Measurements from ENCODE around the gene AGAP1.

DNA sequence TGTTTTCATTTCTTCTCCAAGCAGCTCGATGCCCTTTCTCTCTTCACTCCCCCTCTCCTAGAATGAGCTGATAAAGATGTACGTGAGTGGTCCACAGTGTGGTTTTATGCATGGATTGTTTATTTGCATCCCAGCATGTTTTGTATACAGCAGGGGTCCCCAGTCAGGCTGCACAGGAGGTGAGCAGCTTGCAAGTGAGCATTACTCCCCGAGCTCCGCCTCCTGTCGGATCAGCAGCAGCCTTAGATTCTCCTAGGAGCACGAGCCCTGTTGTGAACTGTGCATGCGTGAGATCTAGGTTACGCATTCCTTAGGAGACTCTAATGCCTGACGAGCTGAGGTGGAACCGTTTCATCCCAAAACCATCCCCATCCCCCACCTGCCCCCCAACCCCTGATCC lies 262.6 kb downstream of the AGAP1 start:
- TF ChIP-seq, protein P1, sequence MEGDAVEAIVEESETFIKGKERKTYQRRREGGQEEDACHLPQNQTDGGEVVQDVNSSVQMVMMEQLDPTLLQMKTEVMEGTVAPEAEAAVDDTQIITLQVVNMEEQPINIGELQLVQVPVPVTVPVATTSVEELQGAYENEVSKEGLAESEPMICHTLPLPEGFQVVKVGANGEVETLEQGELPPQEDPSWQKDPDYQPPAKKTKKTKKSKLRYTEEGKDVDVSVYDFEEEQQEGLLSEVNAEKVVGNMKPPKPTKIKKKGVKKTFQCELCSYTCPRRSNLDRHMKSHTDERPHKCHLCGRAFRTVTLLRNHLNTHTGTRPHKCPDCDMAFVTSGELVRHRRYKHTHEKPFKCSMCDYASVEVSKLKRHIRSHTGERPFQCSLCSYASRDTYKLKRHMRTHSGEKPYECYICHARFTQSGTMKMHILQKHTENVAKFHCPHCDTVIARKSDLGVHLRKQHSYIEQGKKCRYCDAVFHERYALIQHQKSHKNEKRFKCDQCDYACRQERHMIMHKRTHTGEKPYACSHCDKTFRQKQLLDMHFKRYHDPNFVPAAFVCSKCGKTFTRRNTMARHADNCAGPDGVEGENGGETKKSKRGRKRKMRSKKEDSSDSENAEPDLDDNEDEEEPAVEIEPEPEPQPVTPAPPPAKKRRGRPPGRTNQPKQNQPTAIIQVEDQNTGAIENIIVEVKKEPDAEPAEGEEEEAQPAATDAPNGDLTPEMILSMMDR (IDR thresholded peaks at IDR 0.05), result no peak
- TF ChIP-seq POLR2A (IDR thresholded peaks at IDR 0.05), result no peak

All from sigmoid colon (tissue), 3 donors.